ENCODE results near the gene WNT7A. TPM values are rescaled to one million over a fixed set of nuclear protein-coding genes. Genes with fewer than 3 reads are reported as not detected.

WNT7A gene
- polyA plus RNA-seq, 4 donors = 0.01 TPM; not detected in 3

DNA sequence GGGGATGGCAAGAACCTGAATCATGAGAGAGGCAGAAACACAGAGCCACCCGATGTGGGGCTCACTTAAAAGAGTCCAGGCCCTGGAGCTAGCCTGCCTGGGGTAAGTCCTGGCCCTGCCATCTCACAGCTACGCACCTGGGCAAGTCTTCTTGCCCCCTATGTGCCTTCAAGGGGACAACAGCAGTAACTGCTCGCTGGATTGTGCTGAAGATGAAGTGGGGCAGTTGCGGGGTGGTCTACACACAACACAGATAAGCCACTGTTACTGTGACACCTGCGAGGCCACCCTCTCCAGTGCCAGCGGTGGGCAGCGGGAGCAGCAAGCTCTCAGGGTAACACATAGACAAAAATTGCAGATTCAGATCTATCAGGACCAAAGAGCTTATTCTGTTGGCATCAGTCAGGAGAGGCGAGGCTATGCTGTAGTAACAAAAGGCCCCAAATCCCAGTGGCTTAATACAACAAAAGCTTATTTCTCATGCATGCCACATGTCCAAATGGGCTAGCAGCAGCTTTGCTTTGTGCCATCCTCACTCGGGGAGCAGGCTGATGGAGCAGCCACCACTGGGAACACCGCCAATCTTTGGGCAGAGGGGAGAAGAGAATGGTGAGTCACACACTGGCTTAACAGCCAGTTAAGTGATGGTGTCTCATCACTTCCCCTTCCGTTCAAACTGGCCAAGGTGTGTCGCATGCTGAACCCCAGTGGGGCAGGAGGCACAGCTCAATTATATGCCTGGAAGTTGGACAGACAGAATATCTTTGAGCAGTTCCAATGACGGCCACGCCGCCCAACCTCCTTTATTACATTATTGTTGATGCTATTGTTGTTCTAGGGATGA is 78.3 kb downstream of the WNT7A start:
- Histone ChIP-seq H3K9me3 (ENCODE audit: control insufficient read depth in 2 of 2, insufficient read depth in 1 of 2, low read depth in 1 of 2, low read length in 1 of 2) (no peaks in the 10 kb centered on the region), H3K27ac (ENCODE audit: low read depth in 1 of 3, low read length in 2 of 3) (no peak overlapping the region), H3K27me3 (ENCODE audit: control insufficient read depth in 3 of 3, insufficient read depth in 3 of 3, low read length in 3 of 3) (no peaks in the 10 kb centered on the region), H3K36me3 (ENCODE audit: control insufficient read depth in 3 of 3, insufficient read depth in 2 of 3, low read depth in 1 of 3, low read length in 3 of 3) (no peaks in the 10 kb centered on the region), H3K4me1 (ENCODE audit: control insufficient read depth in 3 of 3, insufficient read depth in 2 of 3, low read depth in 1 of 3, low read length in 2 of 3) (no peaks in the 10 kb centered on the region), H3K4me3 (ENCODE audit: low read depth in 1 of 3, low read length in 3 of 3) (no peak overlapping the region)
- WGBS, 3 donors = 76 to 80% (median 79%) methylated on average over 15 of the region's 15 CpGs
- no peak for FAIRE-seq
- no peak for DNase-seq

DNA sequence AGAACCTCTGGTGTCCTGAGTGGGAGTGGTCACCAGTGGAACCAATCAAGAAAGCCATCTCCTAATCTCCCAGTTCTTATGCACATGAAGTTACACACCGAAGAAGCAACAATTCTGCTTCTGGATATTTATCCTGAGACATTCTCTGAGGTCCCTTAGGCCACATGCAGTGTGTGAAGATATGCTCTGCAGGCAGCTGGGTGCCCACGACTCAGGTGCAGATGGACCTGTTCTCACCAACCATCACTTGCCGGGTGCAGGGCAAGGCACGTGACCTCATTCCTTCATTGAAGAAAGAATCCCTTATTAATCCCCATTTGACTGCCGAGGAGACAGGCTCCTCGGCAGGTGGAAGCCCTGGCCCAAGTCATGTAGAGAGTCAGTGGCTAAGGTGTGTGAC is 79.8 kb downstream of the WNT7A start:
- H3K4me3 ChIP-seq (ENCODE audit: low read depth in 1 of 3, low read length in 3 of 3) = no peak overlapping the region
- H3K27me3 ChIP-seq (ENCODE audit: control insufficient read depth in 3 of 3, insufficient read depth in 3 of 3, low read length in 3 of 3) = no peaks in the 10 kb centered on the region
- H3K4me1 ChIP-seq (ENCODE audit: control insufficient read depth in 3 of 3, insufficient read depth in 2 of 3, low read depth in 1 of 3, low read length in 2 of 3) = no peaks in the 10 kb centered on the region
- FAIRE-seq (no peak), DNase-seq (no peak)
- 71 to 84% (median 84%) methylated on average over 6 of the region's 6 CpGs for WGBS, 3 donors
- no peak overlapping the region for H3K27ac ChIP-seq (ENCODE audit: low read depth in 1 of 3, low read length in 2 of 3)
- H3K9me3 ChIP-seq (ENCODE audit: control insufficient read depth in 2 of 2, insufficient read depth in 1 of 2, low read depth in 1 of 2, low read length in 1 of 2) = no peaks in the 10 kb centered on the region
- no peaks in the 10 kb centered on the region for H3K36me3 ChIP-seq (ENCODE audit: control insufficient read depth in 3 of 3, insufficient read depth in 2 of 3, low read depth in 1 of 3, low read length in 3 of 3)

GRCh38 chr3:13798401-13798800 is 81.5 kb downstream of the WNT7A start:
- Histone ChIP-seq H3K4me1 (ENCODE audit: control insufficient read depth in 3 of 3, insufficient read depth in 2 of 3, low read depth in 1 of 3, low read length in 2 of 3) (no peaks in the 10 kb centered on the region), H3K36me3 (ENCODE audit: control insufficient read depth in 3 of 3, insufficient read depth in 2 of 3, low read depth in 1 of 3, low read length in 3 of 3) (no peaks in the 10 kb centered on the region), H3K27ac (ENCODE audit: low read depth in 1 of 3, low read length in 2 of 3) (no peak overlapping the region), H3K9me3 (ENCODE audit: control insufficient read depth in 2 of 2, insufficient read depth in 1 of 2, low read depth in 1 of 2, low read length in 1 of 2) (no peaks in the 10 kb centered on the region), H3K4me3 (ENCODE audit: low read depth in 1 of 3, low read length in 3 of 3) (no peak overlapping the region), H3K27me3 (ENCODE audit: control insufficient read depth in 3 of 3, insufficient read depth in 3 of 3, low read length in 3 of 3) (peaks cover 0 to 4% (median 0%) of the 10 kb centered on the region in 3 donors)
- 71 to 82% (median 76%) methylated on average over 11 of the region's 11 CpGs for WGBS, 3 donors
- no peak for DNase-seq
- no peak for FAIRE-seq

DNA sequence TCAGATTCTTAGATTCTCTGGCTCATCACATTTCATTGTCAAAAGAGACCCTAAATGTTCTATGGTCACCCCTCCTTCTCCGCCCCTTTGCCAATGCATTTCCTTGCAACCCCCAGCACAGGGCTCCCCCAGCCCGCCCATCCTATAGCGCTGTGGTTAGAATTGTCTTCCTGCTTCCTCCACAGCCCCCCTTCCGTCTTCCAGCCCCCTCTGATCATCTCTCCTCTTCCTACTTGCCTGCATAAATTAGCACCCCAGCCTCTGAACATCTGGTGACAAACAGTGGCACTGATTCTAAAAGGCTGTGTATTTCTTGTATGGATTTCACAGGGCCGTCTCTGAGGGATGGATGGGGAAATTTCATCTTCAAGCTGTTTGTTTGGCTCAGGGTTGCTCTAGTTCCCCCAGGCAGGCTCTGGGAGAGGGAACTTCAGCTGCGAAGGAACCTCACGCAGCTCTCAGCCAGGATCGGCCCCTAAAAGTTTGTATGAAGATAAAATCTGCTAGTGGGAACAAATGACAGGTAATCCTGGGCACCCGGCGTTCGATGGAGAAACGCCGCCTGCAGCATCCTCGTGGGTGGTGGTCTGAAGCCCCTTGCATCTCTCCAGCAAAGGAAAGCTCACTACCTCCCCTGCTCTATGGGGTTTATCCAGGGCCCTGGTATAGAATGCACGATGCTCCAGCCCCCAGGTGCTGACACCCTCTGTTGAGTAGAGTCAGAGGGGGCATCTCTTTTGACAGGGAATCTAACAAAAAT is 83.0 kb downstream of the WNT7A start:
- Histone ChIP-seq H3K27me3 (ENCODE audit: control insufficient read depth in 3 of 3, insufficient read depth in 3 of 3, low read length in 3 of 3) (peaks cover 0 to 17% (median 0%) of the 10 kb centered on the region in 3 donors), H3K36me3 (ENCODE audit: control insufficient read depth in 3 of 3, insufficient read depth in 2 of 3, low read depth in 1 of 3, low read length in 3 of 3) (no peaks in the 10 kb centered on the region), H3K4me1 (ENCODE audit: control insufficient read depth in 3 of 3, insufficient read depth in 2 of 3, low read depth in 1 of 3, low read length in 2 of 3) (no peaks in the 10 kb centered on the region), H3K27ac (ENCODE audit: low read depth in 1 of 3, low read length in 2 of 3) (no peak overlapping the region), H3K9me3 (ENCODE audit: control insufficient read depth in 2 of 2, insufficient read depth in 1 of 2, low read depth in 1 of 2, low read length in 1 of 2) (no peaks in the 10 kb centered on the region), H3K4me3 (ENCODE audit: low read depth in 1 of 3, low read length in 3 of 3) (no peak overlapping the region)
- 47 to 59% (median 55%) methylated on average over 15 of the region's 15 CpGs for WGBS, 3 donors
- no peak for DNase-seq
- FAIRE-seq = no peak

- no peak overlapping the region for H3K27ac ChIP-seq (ENCODE audit: low read depth in 1 of 3, low read length in 2 of 3)
- H3K27me3 ChIP-seq (ENCODE audit: control insufficient read depth in 3 of 3, insufficient read depth in 3 of 3, low read length in 3 of 3) = peaks cover 0 to 18% (median 0%) of the 10 kb centered on the region in 3 donors
- DNase-seq = no peak
Measured at GRCh38 chr3:13795816-13796215, 84.1 kb downstream of the WNT7A start.

DNA sequence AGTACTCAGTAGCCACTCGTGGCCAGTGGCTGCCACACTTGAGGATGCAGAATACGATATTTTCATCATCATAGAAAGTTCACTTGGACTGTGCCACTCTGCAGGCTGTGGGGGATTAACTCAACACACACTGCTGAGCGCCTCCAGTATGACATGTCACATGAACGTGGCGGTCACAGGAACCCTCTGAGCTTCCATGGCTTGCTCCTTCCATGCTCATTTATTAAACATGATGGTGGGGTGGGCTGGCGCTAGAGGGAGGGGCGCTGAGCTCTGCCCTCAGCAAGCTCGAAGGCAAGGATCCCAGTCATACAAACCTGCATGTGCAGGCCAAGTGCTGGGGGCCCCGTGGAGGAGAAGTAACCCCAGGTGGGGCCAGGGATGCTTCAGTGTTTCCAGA is 85.5 kb downstream of the WNT7A start:
- Histone ChIP-seq H3K27me3 (ENCODE audit: control insufficient read depth in 3 of 3, insufficient read depth in 3 of 3, low read length in 3 of 3) (peaks cover 0 to 26% (median 0%) of the 10 kb centered on the region in 3 donors), H3K9me3 (ENCODE audit: control insufficient read depth in 2 of 2, insufficient read depth in 1 of 2, low read depth in 1 of 2, low read length in 1 of 2) (no peaks in the 10 kb centered on the region), H3K4me1 (ENCODE audit: control insufficient read depth in 3 of 3, insufficient read depth in 2 of 3, low read depth in 1 of 3, low read length in 2 of 3) (no peaks in the 10 kb centered on the region), H3K36me3 (ENCODE audit: control insufficient read depth in 3 of 3, insufficient read depth in 2 of 3, low read depth in 1 of 3, low read length in 3 of 3) (no peaks in the 10 kb centered on the region), H3K27ac (ENCODE audit: low read depth in 1 of 3, low read length in 2 of 3) (no peak overlapping the region), H3K4me3 (ENCODE audit: low read depth in 1 of 3, low read length in 3 of 3) (no peak overlapping the region)
- DNase-seq = no peak
- WGBS, 3 donors = 74 to 83% (median 76%) methylated on average over 9 of the region's 9 CpGs
- no peak for FAIRE-seq

More at GRCh38 chr3:13795816-13796215, 84.1 kb downstream of the WNT7A start:
- 63 to 72% (median 68%) methylated on average over 16 to 17 of the region's 17 CpGs for WGBS, 3 donors
- FAIRE-seq = no peak
- no peaks in the 10 kb centered on the region for H3K36me3 ChIP-seq (ENCODE audit: control insufficient read depth in 3 of 3, insufficient read depth in 2 of 3, low read depth in 1 of 3, low read length in 3 of 3)
- H3K9me3 ChIP-seq (ENCODE audit: control insufficient read depth in 2 of 2, insufficient read depth in 1 of 2, low read depth in 1 of 2, low read length in 1 of 2) = no peaks in the 10 kb centered on the region
- H3K4me1 ChIP-seq (ENCODE audit: control insufficient read depth in 3 of 3, insufficient read depth in 2 of 3, low read depth in 1 of 3, low read length in 2 of 3) = no peaks in the 10 kb centered on the region
- H3K4me3 ChIP-seq (ENCODE audit: low read depth in 1 of 3, low read length in 3 of 3) = no peak overlapping the region

- no peak overlapping the region for H3K27ac ChIP-seq (ENCODE audit: low read depth in 1 of 3, low read length in 2 of 3)
- DNase-seq = no peak
- no peak for FAIRE-seq
- 72 to 82% (median 76%) methylated on average over 12 of the region's 12 CpGs for WGBS, 3 donors
- H3K36me3 ChIP-seq (ENCODE audit: control insufficient read depth in 3 of 3, insufficient read depth in 2 of 3, low read depth in 1 of 3, low read length in 3 of 3) = no peaks in the 10 kb centered on the region
- H3K27me3 ChIP-seq (ENCODE audit: control insufficient read depth in 3 of 3, insufficient read depth in 3 of 3, low read length in 3 of 3) = peaks cover 0 to 26% (median 0%) of the 10 kb centered on the region in 3 donors
- H3K4me1 ChIP-seq (ENCODE audit: control insufficient read depth in 3 of 3, insufficient read depth in 2 of 3, low read depth in 1 of 3, low read length in 2 of 3) = no peaks in the 10 kb centered on the region
- H3K4me3 ChIP-seq (ENCODE audit: low read depth in 1 of 3, low read length in 3 of 3) = no peak overlapping the region
- H3K9me3 ChIP-seq (ENCODE audit: control insufficient read depth in 2 of 2, insufficient read depth in 1 of 2, low read depth in 1 of 2, low read length in 1 of 2) = no peaks in the 10 kb centered on the region
Measured at GRCh38 chr3:13793451-13793850, 86.4 kb downstream of the WNT7A start.

DNA sequence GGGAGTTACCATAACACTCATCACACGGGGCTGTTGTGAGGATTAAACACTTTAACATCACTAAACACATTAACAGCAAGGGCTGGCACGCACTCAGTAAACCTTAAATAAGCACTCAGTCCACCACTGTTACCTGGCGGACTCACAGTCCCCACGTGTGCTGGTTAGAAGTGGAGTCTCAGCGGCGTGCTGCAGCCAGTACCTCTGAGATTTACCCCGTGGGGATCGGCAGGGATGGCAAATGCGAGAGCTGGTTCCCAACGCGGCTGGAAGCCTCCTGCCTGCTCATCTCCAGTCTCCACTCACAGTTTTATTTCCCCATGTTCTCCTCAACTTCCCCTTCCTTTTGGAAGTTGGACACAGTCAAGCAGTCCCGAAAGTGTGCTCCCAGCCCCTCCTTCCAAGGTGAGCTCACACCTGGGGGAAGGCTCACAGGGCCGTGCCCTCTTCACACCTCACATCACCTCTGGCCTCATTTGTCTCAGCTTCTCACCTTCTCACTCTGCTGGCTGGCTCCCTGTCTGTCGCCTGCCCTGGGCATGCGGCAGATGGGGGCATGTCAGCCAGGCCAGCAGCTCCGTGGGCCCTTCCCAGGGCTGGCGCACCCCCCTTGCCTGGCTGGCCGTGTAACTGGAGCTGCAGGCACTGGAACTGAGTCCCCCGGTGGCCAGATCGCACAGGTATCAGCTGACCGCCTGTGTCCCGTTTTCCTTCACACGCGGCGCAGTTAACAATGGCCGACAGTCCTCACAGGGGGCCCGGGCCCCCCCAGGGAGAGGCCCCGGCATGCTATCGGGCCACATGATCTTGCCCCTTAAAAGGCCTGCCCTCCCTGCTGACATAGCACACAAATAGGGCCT is 87.1 kb downstream of the WNT7A start:
- no peaks in the 10 kb centered on the region for H3K9me3 ChIP-seq (ENCODE audit: control insufficient read depth in 2 of 2, insufficient read depth in 1 of 2, low read depth in 1 of 2, low read length in 1 of 2)
- no peaks in the 10 kb centered on the region for H3K36me3 ChIP-seq (ENCODE audit: control insufficient read depth in 3 of 3, insufficient read depth in 2 of 3, low read depth in 1 of 3, low read length in 3 of 3)
- no peak overlapping the region for H3K4me3 ChIP-seq (ENCODE audit: low read depth in 1 of 3, low read length in 3 of 3)
- DNase-seq (no peak), FAIRE-seq (no peak)
- H3K27me3 ChIP-seq (ENCODE audit: control insufficient read depth in 3 of 3, insufficient read depth in 3 of 3, low read length in 3 of 3) = peaks cover 0 to 26% (median 0%) of the 10 kb centered on the region in 3 donors
- WGBS, 3 donors = 61 to 69% (median 62%) methylated on average over 29 of the region's 29 CpGs
- no peaks in the 10 kb centered on the region for H3K4me1 ChIP-seq (ENCODE audit: control insufficient read depth in 3 of 3, insufficient read depth in 2 of 3, low read depth in 1 of 3, low read length in 2 of 3)
- H3K27ac ChIP-seq (ENCODE audit: low read depth in 1 of 3, low read length in 2 of 3) = no peak overlapping the region

Data from small intestine (tissue), 7 donors.